GM12864 (cell line): ENCODE data around the gene RORB.
A peak's percentile ranks its signal among the peaks of the same experiment; 100 is the strongest.

Source experiments
- DNase-seq: peaks from one replicate; pipeline ENCODE4 v3.0.0-alpha.2; 2011; ENCODE audit warnings: low read depth
- H3K4me3 ChIP-seq: 2 replicates; pipeline ENCODE4 v1.5.1; 2011; ENCODE audit warnings: mild to moderate bottlenecking, low read depth, low read length, control low read depth
- CTCF ChIP-seq: IDR thresholded peaks from 2 replicates; pipeline ENCODE4 v1.5.1; 2011; ENCODE audit warnings: low read depth, mild to moderate bottlenecking, moderate library complexity, low read length, control low read depth, inconsistent platforms; ENCODE audit errors: missing control alignments

Gene RORB

GRCh38 chr9:74554751-74555419 is 57.8 kb downstream of the RORB start:
- DNase-seq = no peak
- no peak for TF ChIP-seq CTCF
- H3K4me3 ChIP-seq = no peak overlapping the region

DNA sequence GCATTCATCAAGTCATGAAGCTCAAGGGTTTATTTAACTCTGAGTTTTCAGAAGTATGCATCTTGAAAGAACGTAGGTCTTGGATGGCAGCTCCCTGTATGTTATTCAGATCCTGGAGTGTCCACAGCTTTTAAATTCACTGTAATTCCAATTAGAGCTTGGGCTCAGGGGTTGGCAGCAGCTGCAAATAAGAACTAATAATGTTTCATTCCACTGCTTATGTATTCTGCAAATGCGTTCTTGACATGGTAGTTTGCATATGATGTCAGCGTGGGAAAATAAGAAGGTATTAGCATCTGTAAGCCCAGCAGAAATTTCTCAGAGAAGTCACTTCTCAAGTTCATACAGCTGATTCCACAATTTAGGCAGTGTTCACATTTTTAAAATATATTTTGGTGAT is 58.4 kb downstream of the RORB start:
- no peak for DNase-seq
- no peak for TF ChIP-seq CTCF

DNA sequence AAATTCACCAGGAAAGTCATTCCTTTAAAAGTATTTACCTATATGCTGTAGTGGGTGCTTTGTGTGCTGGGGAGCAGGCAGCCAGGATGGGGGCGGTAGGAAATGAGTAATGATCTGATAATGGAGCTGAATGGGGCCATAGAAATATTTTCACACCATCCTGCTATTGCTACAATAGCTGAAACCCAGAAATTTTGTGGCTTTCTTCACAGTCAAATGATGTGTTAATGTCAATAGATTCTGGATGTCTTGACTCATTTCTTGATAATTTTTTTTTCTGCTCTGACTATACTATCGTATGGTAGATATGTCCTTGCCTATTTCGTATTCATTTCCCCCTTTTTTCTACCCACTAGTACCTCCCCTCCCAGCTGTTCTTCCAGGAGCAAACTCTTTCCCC is 59.5 kb downstream of the RORB start:
- no peak overlapping the region for H3K4me3 ChIP-seq
- TF ChIP-seq CTCF = no peak
- DNase-seq = no peak

More for the DNA sequence above, 58.4 kb downstream of the RORB start:
- H3K4me3 ChIP-seq = no peak overlapping the region

DNA sequence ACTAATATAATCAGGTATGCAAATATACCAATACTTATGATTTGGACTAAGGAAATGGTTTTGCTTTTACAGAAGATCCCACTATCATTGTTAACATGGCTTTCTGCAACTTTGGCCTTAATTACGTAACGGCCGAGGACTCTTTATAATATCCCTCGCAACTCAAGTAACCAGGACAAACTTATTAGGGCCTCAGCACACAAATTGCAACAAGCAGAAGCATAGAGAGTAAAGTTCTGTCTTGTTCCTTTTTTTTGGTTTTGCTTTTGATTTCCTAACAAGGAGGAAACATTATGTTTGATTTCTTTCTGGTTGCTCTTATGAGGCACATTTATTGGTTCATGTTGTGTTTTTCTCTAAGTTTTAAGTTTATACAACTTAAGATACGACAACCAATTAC is 60.4 kb downstream of the RORB start:
- no peak overlapping the region for H3K4me3 ChIP-seq
- TF ChIP-seq CTCF = no peak
- no peak for DNase-seq

- no peak overlapping the region for H3K4me3 ChIP-seq
- no peak for TF ChIP-seq CTCF
- no peak for DNase-seq
Measured at GRCh38 chr9:74562611-74563010, 65.5 kb downstream of the RORB start.

DNA sequence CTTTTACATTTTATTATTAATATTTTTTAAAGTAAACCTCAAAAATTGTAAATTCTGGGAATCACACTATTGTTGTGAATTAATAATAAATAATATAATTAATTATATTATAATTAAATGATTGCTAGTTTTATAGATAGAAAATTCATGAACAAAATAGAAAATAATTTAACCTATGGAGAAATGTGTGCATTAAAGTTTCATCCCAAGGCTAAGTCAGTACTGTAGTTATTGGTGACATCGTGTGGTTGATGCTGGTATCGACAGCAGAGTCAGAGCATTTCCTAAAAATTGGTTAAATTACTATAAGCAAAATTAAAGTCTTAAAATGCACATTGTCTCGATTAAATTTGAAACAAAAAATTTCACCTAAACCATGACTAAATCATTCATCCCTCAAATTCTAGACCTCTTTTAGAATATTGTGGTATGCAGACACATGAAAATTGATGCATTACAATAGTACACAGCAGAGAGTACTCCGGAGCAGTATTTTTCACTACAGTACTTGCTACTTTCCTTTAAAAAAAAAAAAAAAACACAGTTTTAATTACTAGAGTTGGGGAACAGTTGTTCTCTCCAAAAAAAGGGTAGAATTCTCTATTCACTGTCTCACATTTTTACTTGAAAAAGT is 73.9 kb downstream of the RORB start:
- peak; percentile 64 for TF ChIP-seq CTCF
- no peak for DNase-seq
- H3K4me3 ChIP-seq = no peak overlapping the region
